ENCODE data around the gene MED20.

DNA sequence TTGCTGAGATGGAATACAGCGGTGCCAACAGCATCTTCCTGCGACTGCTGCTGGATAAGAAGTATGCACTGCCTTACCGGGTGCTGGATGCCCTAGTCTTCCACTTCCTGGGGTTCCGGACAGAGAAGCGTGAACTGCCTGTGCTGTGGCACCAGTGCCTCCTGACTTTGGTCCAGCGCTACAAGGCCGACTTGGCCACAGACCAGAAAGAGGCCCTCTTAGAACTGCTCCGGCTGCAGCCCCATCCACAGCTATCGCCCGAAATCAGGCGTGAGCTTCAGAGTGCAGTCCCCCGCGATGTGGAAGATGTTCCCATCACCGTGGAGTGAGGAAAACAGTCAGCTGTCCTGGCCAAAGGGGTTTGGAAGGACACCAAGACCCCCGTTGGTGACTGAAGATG lies 11.4 kb upstream of the MED20 start:
- TF ChIP-seq POLR2AphosphoS5 (IDR thresholded peaks at IDR 0.05; ENCODE audit: low read depth, low read length) (no peak), POLR2A (IDR thresholded peaks at IDR 0.05; ENCODE audit: low read depth, low read length) (no peak), TAF1 (IDR thresholded peaks at IDR 0.05; ENCODE audit: borderline replicate concordance, low read depth, low read length) (no peak)

Measured in GM12892 (cell line).